ENCODE measurements around the gene BABAM2.

- TF ChIP-seq CTCF (conservative IDR thresholded peaks at IDR 0.05; ENCODE audit: low read length) (no peak), EZH2phosphoT487 (IDR thresholded peaks at IDR 0.05; ENCODE audit: borderline replicate concordance, low read depth, low read length) (no peak)
Measured at GRCh38 chr2:28279371-28279770, 388.8 kb downstream of the BABAM2 start.
